Ascending aorta (tissue), 2 donors: ENCODE data around the gene ZBTB1. TPM values are rescaled to one million over a fixed set of nuclear protein-coding genes. Genes with fewer than 3 reads are reported as not detected.

Source experiments
- DNase-seq, 2 donors: peaks; one replicate each; pipeline ENCODE4 v3.0.0-alpha.2; 2019; ENCODE audit warnings: low spot score in 2 of 2
- H3K27ac ChIP-seq, 2 donors: fragments of 200-600 bp; sonication (generic); one replicate each; pipeline ENCODE4 v1.5.1; 2016 to 2017; ENCODE audit warnings: mild to moderate bottlenecking in 1 of 2
- H3K27me3 ChIP-seq: fragments of 200-600 bp; sonication (generic); one replicate; pipeline ENCODE4 v1.5.1; 2017
- H3K36me3 ChIP-seq, 2 donors: fragments of 200-600 bp; sonication (generic); one replicate each; pipeline ENCODE4 v1.5.1; 2016
- H3K4me1 ChIP-seq, 2 donors: fragments of 200-600 bp; sonication (generic); one replicate each; pipeline ENCODE4 v1.5.1; 2016 to 2017; ENCODE audit warnings: mild to moderate bottlenecking in 1 of 2
- H3K4me3 ChIP-seq, 2 donors: fragments of 200-600 bp; sonication (generic); one replicate each; pipeline ENCODE4 v1.5.1; 2016 to 2017; ENCODE audit warnings: mild to moderate bottlenecking in 1 of 2
- H3K9me3 ChIP-seq, 2 donors: fragments of 200-600 bp; sonication (generic); one replicate each; pipeline ENCODE4 v1.5.1; 2016
- intact Hi-C: fragments of 100-400 bp; cut with DNase I; formaldehyde crosslinking; loops from one replicate; pipeline ENCODE4 v1.15.1; 2023
- total RNA-seq: library from RNA; depleted of rRNA; stranded (reverse); fragments of >200 nt; gene quantifications from one replicate; pipeline ENCODE4 v1.1.0, GENCODE V29; 2016
- TF ChIP-seq, protein P1 (sequence below), 3 experiments: fragments of 200-600 bp in 2 of 3; fragments of 450-650 bp in 1 of 3; sonication (generic) in 2 of 3; IDR thresholded peaks; one replicate each; pipeline ENCODE4 v1.5.1; 2016 to 2019; ENCODE audit warnings: antibody characterized with exemption in 3 of 3, mild to moderate bottlenecking in 1 of 3, moderate library complexity in 1 of 3

ZBTB1 gene
- total RNA-seq, 1 donor from 2014 or later, result 57.0 TPM

DNA sequence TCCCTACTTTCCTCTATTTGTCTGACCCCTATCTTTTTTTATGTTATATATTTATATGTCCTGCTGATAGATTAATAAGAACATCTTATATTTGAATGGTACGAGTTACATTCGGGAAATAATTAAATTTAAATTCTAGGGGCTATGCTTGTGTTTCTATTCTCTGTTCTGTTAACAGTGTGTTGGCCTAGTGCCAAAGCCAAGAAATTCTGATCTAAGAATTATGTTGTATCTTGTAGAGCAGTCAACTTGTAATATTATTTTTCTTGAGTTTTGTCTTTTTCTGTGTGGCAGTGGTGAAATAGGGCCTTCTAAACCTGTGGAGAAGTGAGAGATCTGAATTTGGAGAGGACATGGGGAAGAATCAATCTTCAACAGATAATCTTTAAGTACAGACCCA lies 27.0 kb downstream of the ZBTB1 start:
- Histone ChIP-seq H3K9me3 (no peaks in the 10 kb centered on the region), H3K4me3 (no peak overlapping the region), H3K27ac (no peak overlapping the region), H3K27me3 (no peaks in the 10 kb centered on the region), H3K4me1 (no peaks in the 10 kb centered on the region), H3K36me3 (peaks cover 0 to 8% of the 10 kb centered on the region in 2 donors)
- no peak for DNase-seq
- intact Hi-C loops, result no loop called here
- TF ChIP-seq, protein P1, sequence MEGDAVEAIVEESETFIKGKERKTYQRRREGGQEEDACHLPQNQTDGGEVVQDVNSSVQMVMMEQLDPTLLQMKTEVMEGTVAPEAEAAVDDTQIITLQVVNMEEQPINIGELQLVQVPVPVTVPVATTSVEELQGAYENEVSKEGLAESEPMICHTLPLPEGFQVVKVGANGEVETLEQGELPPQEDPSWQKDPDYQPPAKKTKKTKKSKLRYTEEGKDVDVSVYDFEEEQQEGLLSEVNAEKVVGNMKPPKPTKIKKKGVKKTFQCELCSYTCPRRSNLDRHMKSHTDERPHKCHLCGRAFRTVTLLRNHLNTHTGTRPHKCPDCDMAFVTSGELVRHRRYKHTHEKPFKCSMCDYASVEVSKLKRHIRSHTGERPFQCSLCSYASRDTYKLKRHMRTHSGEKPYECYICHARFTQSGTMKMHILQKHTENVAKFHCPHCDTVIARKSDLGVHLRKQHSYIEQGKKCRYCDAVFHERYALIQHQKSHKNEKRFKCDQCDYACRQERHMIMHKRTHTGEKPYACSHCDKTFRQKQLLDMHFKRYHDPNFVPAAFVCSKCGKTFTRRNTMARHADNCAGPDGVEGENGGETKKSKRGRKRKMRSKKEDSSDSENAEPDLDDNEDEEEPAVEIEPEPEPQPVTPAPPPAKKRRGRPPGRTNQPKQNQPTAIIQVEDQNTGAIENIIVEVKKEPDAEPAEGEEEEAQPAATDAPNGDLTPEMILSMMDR (IDR thresholded peaks at IDR 0.05), result no peak

DNA sequence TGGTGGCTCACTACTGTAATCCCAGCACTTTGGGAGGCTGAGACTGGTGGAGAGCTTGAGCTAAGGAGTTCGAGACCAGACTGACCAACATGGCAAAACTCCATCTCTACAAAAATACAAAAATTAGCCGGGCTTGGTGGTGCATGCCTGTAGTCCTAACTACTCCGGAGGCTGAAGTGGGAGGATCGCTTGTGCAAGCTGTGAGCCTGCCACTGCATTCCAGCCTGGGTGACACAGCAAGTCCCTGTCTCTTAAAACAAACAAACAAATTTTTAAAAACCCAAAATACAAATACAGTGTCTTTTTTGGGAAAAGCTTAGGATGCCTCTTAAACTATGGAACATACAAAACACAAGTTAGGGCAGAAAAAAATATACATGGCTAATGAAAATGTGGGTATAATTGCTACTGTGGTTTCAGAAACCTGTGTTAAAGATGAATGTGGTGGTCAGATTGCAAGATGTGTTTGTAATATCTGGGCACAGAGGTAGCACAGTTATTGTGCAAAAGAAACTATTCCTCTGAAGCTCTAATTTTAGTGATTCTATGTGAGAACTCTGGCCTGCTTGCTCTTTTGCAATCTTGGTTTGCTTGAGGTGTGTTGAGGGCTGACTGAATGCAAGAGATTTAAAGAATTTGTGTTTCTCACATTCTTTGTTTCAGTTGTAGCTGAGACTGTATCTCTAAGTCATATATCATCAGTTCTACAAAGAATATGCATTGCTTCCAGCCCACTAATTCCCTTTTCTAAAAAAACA lies 32.1 kb downstream of the ZBTB1 start:
- TF ChIP-seq, protein P1 (IDR thresholded peaks at IDR 0.05), result no peak
- DNase-seq, result no peak
- no peak overlapping the region for H3K4me3 ChIP-seq
- peaks cover 0 to 8% of the 10 kb centered on the region in 2 donors for H3K4me1 ChIP-seq
- no peaks in the 10 kb centered on the region for H3K27me3 ChIP-seq
- peak overlapping the region in 1 of 2 donors; percentile 25 for H3K27ac ChIP-seq
- intact Hi-C loops, result no loop called here
- no peaks in the 10 kb centered on the region for H3K36me3 ChIP-seq
- H3K9me3 ChIP-seq, result no peaks in the 10 kb centered on the region

DNA sequence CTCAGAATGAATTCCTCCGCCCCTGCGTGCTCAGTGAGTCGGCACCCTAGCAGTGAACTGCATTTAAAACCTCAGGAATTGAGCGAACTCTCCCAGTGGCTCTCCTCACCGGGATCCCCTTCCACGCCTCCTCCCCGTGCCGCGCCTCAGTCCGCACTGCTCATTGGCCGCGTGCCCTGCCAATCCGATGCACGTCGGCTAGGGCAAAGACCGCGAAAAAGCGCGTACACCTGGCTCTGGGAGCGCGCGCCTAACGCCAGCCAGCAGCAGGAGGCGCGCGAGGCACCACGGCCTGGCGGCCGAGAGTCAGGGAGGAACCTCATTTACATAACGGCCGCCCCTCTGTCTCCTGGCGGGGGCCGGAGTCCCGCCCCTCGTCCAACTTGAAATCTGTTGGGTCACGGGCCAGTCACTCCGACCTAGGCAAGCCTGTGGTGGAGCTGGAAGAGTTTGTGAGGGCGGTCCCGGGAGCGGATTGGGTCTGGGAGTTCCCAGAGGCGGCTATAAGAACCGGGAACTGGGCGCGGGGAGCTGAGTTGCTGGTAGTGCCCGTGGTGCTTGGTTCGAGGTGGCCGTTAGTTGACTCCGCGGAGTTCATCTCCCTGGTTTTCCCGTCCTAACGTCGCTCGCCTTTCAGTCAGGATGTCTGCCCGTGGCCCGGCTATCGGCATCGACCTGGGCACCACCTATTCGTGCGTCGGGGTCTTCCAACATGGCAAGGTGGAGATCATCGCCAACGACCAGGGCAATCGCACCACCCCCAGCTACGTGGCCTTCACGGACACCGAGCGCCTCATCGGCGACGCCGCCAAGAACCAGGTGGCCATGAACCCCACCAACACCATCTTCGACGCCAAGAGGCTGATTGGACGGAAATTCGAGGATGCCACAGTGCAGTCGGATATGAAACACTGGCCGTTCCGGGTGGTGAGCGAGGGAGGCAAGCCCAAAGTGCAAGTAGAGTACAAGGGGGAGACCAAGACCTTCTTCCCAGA lies 35.9 kb downstream of the ZBTB1 start, which contains the start of gene HSPA2:
HSPA2 (plus strand) TSS at position 534 of the 995 bp plus-strand sequence; CDS start at position 643, 109 bp downstream.
- no peaks in the 10 kb centered on the region for H3K9me3 ChIP-seq
- H3K4me1 ChIP-seq, result peaks cover 0 to 10% of the 10 kb centered on the region in 2 donors
- H3K27ac ChIP-seq, result peak within 1 kb of the TSS; percentile 87 to 93
- intact Hi-C loops, result loop anchor here (1.0 to 10.0 kb wide), 7 partner anchors 29 to 374 kb away; partner anchors contain the start of genes CHURC1 and ZBTB25
- H3K36me3 ChIP-seq, result no peaks in the 10 kb centered on the region
- TF ChIP-seq, protein P1 (IDR thresholded peaks at IDR 0.05), result peak; percentile 80 to 87 (median 86)
- H3K4me3 ChIP-seq, result peak within 1 kb of the TSS; percentile 69 to 74
- peak; percentile 99 to 100 for DNase-seq
- H3K27me3 ChIP-seq, result no peaks in the 10 kb centered on the region

DNA sequence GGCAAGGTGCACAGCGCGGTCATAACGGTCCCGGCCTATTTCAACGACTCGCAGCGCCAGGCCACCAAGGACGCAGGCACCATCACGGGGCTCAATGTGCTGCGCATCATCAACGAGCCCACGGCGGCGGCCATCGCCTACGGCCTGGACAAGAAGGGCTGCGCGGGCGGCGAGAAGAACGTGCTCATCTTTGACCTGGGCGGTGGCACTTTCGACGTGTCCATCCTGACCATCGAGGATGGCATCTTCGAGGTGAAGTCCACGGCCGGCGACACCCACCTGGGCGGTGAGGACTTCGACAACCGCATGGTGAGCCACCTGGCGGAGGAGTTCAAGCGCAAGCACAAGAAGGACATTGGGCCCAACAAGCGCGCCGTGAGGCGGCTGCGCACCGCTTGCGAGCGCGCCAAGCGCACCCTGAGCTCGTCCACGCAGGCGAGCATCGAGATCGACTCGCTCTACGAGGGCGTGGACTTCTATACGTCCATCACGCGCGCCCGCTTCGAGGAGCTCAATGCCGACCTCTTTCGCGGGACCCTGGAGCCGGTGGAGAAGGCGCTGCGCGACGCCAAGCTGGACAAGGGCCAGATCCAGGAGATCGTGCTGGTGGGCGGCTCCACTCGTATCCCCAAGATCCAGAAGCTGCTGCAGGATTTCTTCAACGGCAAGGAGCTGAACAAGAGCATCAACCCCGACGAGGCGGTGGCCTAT lies 36.8 kb downstream of the ZBTB1 start:
- DNase-seq, result peak in 1 of 2 donors; percentile 69
- Histone ChIP-seq H3K9me3 (no peaks in the 10 kb centered on the region), H3K4me3 (peak overlapping the region; percentile 51 to 74), H3K27me3 (no peaks in the 10 kb centered on the region), H3K36me3 (no peaks in the 10 kb centered on the region), H3K27ac (peak overlapping the region; percentile 76 to 78), H3K4me1 (peaks cover 0 to 10% of the 10 kb centered on the region in 2 donors)
- TF ChIP-seq, protein P1 (IDR thresholded peaks at IDR 0.05), result peak in 1 of 3 experiments; percentile 30
- intact Hi-C loops, result loop anchor here (2.0 to 10.0 kb wide), 4 partner anchors 155 to 373 kb away; partner anchors contain the start of gene CHURC1
